ENCODE measurements around the gene SGSH. TPM values are rescaled to one million over a fixed set of nuclear protein-coding genes. Genes with fewer than 3 reads are reported as not detected.

Gene SGSH
- total RNA-seq, 1 experiment from 2014 or later, result 19.8 TPM

- Histone ChIP-seq H3K4ac (ENCODE audit: low read depth, low read length) (no peak overlapping the region), H3K23me2 (ENCODE audit: insufficient read length, low read depth, low read length, poor library complexity, severe bottlenecking) (peaks cover 2% of the 10 kb centered on the region), H4K20me1 (ENCODE audit: control insufficient read depth, insufficient read depth, insufficient read length) (no peaks in the 10 kb centered on the region), H3K27me3 (ENCODE audit: insufficient read depth, low read length) (no peaks in the 10 kb centered on the region), H2BK20ac (ENCODE audit: low read depth, low read length, poor library complexity, severe bottlenecking) (no peak overlapping the region), H3K9ac (ENCODE audit: extremely low read depth, insufficient read length, low read length) (no peak overlapping the region), H2BK15ac (ENCODE audit: low read depth, low read length) (no peak overlapping the region), H3K4me2 (ENCODE audit: insufficient read depth, insufficient read length, low read length) (no peak overlapping the region), H2BK120ac (ENCODE audit: low read depth, low read length, poor library complexity, severe bottlenecking) (no peak overlapping the region), H3K23ac (ENCODE audit: insufficient read length, low read depth, low read length) (no peak overlapping the region), H3T11ph (ENCODE audit: low read length) (no peak overlapping the region), H3K27ac (ENCODE audit: insufficient read length, low read depth, low read length) (no peak overlapping the region), H3K14ac (ENCODE audit: insufficient read depth, low read length) (no peak overlapping the region), H4K8ac (replicated peaks; ENCODE audit: insufficient read length, low read depth, low read length) (no peak overlapping the region), H4K91ac (ENCODE audit: insufficient read length, low read depth, low read length) (no peak overlapping the region), H3K79me1 (ENCODE audit: insufficient read depth, low read depth, low read length, poor library complexity, severe bottlenecking) (no peaks in the 10 kb centered on the region), H2AFZ (ENCODE audit: low read length) (no peak overlapping the region), H3K9me3 (ENCODE audit: control insufficient read depth, low read depth, low read length) (no peaks in the 10 kb centered on the region), H4K5ac (ENCODE audit: insufficient read length, low read depth, low read length) (no peak overlapping the region), H3K4me1 (ENCODE audit: insufficient read depth, low read length) (peaks cover 4% of the 10 kb centered on the region; the same call in 1 of the 2 replicates), H3K18ac (ENCODE audit: insufficient read length, low read depth, low read length) (no peak overlapping the region), H2BK12ac (ENCODE audit: insufficient read length, low read depth, low read length) (no peak overlapping the region), H2AK5ac (ENCODE audit: insufficient read length, low read length) (no peak overlapping the region), H2BK5ac (ENCODE audit: insufficient read length, low read length) (no peak overlapping the region), H3K79me2 (ENCODE audit: insufficient read depth, low read length) (no peaks in the 10 kb centered on the region), H3K56ac (ENCODE audit: insufficient read length, low read depth, low read length) (no peak overlapping the region)
- 0 out of 5 replicates have a peak, but pooled peaks cover 0 to 2% of the 10 kb centered on the region in 2 experiments for H3K9me3 Mint-ChIP-seq
- H3K36me3 Mint-ChIP-seq (ENCODE audit: insufficient read depth in 1 of 3, low read depth in 3 of 3), result peaks cover 6 to 8% (median 7%) of the 10 kb centered on the region in 3 experiments; a peak in 6 of 7 replicates
- H3K4me1 Mint-ChIP-seq, result peaks cover 2 to 7% of the 10 kb centered on the region in 2 experiments
- WGBS (ENCODE audit: extremely low coverage, insufficient read length, low lambda C conversion rate), result no CpG with 5 or more reads among the region's 19 CpGs
- H3K27me3 Mint-ChIP-seq (ENCODE audit: low read depth), result peaks cover 2% of the 10 kb centered on the region; the same call in 1 of the 2 replicates
- DNase-seq, result peak; percentile 36
- peak overlapping the region in 2 of 3 experiments; percentile 62 to 72; a peak in 1 of 7 replicates for H3K27ac Mint-ChIP-seq
- H3K4me3 Mint-ChIP-seq, result no peak overlapping the region
- TF ChIP-seq CTCF (conservative IDR thresholded peaks at IDR 0.05), result no peak
These were observed 15.3 kb downstream of the SGSH start for GRCh38 chr17:80204626-80205468.
